ENCODE measurements around the gene DPF3.

The DPF3 gene

GRCh38 chr14:72699443-72699842 lies 194.5 kb downstream of the DPF3 start:
- H3K27me3 ChIP-seq (ENCODE audit: insufficient read depth, low read length), result no peaks in the 10 kb centered on the region
- H3K9me3 ChIP-seq (ENCODE audit: insufficient read depth, low read depth, low read length), result no peaks in the 10 kb centered on the region
- H3K9ac ChIP-seq (ENCODE audit: low read depth, low read length), result no peak overlapping the region
- no peak overlapping the region for H3K27ac ChIP-seq (ENCODE audit: low read length)
- H3K4me1 ChIP-seq (ENCODE audit: insufficient read depth, low read length), result peaks cover 3% of the 10 kb centered on the region; the same call in 1 of the 2 replicates
- H3K36me3 ChIP-seq (ENCODE audit: insufficient read depth, low read depth, low read length), result no peaks in the 10 kb centered on the region
- no peak overlapping the region for H3K4me3 ChIP-seq (ENCODE audit: low read length)

GRCh38 chr14:72692696-72693095 lies 201.2 kb downstream of the DPF3 start:
- H3K27me3 ChIP-seq (ENCODE audit: insufficient read depth, low read length), result no peaks in the 10 kb centered on the region
- H3K27ac ChIP-seq (ENCODE audit: low read length), result no peak overlapping the region
- H3K4me1 ChIP-seq (ENCODE audit: insufficient read depth, low read length), result no peaks in the 10 kb centered on the region; the same call in 1 of the 2 replicates
- no peak overlapping the region for H3K9ac ChIP-seq (ENCODE audit: low read depth, low read length)
- no peak overlapping the region for H3K4me3 ChIP-seq (ENCODE audit: low read length)
- no peaks in the 10 kb centered on the region for H3K9me3 ChIP-seq (ENCODE audit: insufficient read depth, low read depth, low read length)
- no peaks in the 10 kb centered on the region for H3K36me3 ChIP-seq (ENCODE audit: insufficient read depth, low read depth, low read length)

GRCh38 chr14:72690324-72690723 lies 203.6 kb downstream of the DPF3 start:
- H3K27me3 ChIP-seq (ENCODE audit: insufficient read depth, low read length), result no peaks in the 10 kb centered on the region
- H3K4me3 ChIP-seq (ENCODE audit: low read length), result no peak overlapping the region
- H3K36me3 ChIP-seq (ENCODE audit: insufficient read depth, low read depth, low read length), result no peaks in the 10 kb centered on the region
- no peaks in the 10 kb centered on the region for H3K9me3 ChIP-seq (ENCODE audit: insufficient read depth, low read depth, low read length)
- H3K27ac ChIP-seq (ENCODE audit: low read length), result no peak overlapping the region
- H3K9ac ChIP-seq (ENCODE audit: low read depth, low read length), result no peak overlapping the region
- H3K4me1 ChIP-seq (ENCODE audit: insufficient read depth, low read length), result no peaks in the 10 kb centered on the region; the same call in 1 of the 2 replicates

- H3K4me3 ChIP-seq (ENCODE audit: low read length), result no peak overlapping the region; the same call in 1 of the 2 replicates
- H3K9me3 ChIP-seq (ENCODE audit: insufficient read depth, low read depth, low read length), result no peaks in the 10 kb centered on the region
- H3K27me3 ChIP-seq (ENCODE audit: insufficient read depth, low read length), result no peaks in the 10 kb centered on the region
- H3K27ac ChIP-seq (ENCODE audit: low read length), result no peak overlapping the region
- no peaks in the 10 kb centered on the region; the same call in 1 of the 2 replicates for H3K4me1 ChIP-seq (ENCODE audit: insufficient read depth, low read length)
- no peak overlapping the region for H3K9ac ChIP-seq (ENCODE audit: low read depth, low read length)
- H3K36me3 ChIP-seq (ENCODE audit: insufficient read depth, low read depth, low read length), result no peaks in the 10 kb centered on the region
Measured at GRCh38 chr14:72688990-72689671, 204.8 kb downstream of the DPF3 start.

GRCh38 chr14:72686832-72687231 lies 207.1 kb downstream of the DPF3 start:
- H3K4me1 ChIP-seq (ENCODE audit: insufficient read depth, low read length), result no peaks in the 10 kb centered on the region; the same call in 1 of the 2 replicates
- no peaks in the 10 kb centered on the region for H3K27me3 ChIP-seq (ENCODE audit: insufficient read depth, low read length)
- H3K9me3 ChIP-seq (ENCODE audit: insufficient read depth, low read depth, low read length), result no peaks in the 10 kb centered on the region
- no peak overlapping the region for H3K4me3 ChIP-seq (ENCODE audit: low read length)
- no peak overlapping the region for H3K9ac ChIP-seq (ENCODE audit: low read depth, low read length)
- H3K36me3 ChIP-seq (ENCODE audit: insufficient read depth, low read depth, low read length), result no peaks in the 10 kb centered on the region
- no peak overlapping the region for H3K27ac ChIP-seq (ENCODE audit: low read length)

GRCh38 chr14:72686101-72686500 lies 207.8 kb downstream of the DPF3 start:
- Histone ChIP-seq H3K9me3 (ENCODE audit: insufficient read depth, low read depth, low read length) (no peaks in the 10 kb centered on the region), H3K4me1 (ENCODE audit: insufficient read depth, low read length) (no peaks in the 10 kb centered on the region; the same call in 1 of the 2 replicates), H3K36me3 (ENCODE audit: insufficient read depth, low read depth, low read length) (no peaks in the 10 kb centered on the region), H3K9ac (ENCODE audit: low read depth, low read length) (no peak overlapping the region), H3K4me3 (ENCODE audit: low read length) (no peak overlapping the region), H3K27ac (ENCODE audit: low read length) (no peak overlapping the region), H3K27me3 (ENCODE audit: insufficient read depth, low read length) (no peaks in the 10 kb centered on the region)

GRCh38 chr14:72685456-72685855 lies 208.4 kb downstream of the DPF3 start:
- no peaks in the 10 kb centered on the region for H3K27me3 ChIP-seq (ENCODE audit: insufficient read depth, low read length)
- no peak overlapping the region for H3K4me3 ChIP-seq (ENCODE audit: low read length)
- no peak overlapping the region for H3K9ac ChIP-seq (ENCODE audit: low read depth, low read length)
- no peaks in the 10 kb centered on the region for H3K9me3 ChIP-seq (ENCODE audit: insufficient read depth, low read depth, low read length)
- H3K36me3 ChIP-seq (ENCODE audit: insufficient read depth, low read depth, low read length), result no peaks in the 10 kb centered on the region
- no peak overlapping the region for H3K27ac ChIP-seq (ENCODE audit: low read length)
- H3K4me1 ChIP-seq (ENCODE audit: insufficient read depth, low read length), result no peaks in the 10 kb centered on the region; the same call in 1 of the 2 replicates

GRCh38 chr14:72683787-72684186 lies 210.1 kb downstream of the DPF3 start:
- Histone ChIP-seq H3K4me3 (ENCODE audit: low read length) (no peak overlapping the region), H3K9me3 (ENCODE audit: insufficient read depth, low read depth, low read length) (no peaks in the 10 kb centered on the region), H3K36me3 (ENCODE audit: insufficient read depth, low read depth, low read length) (no peaks in the 10 kb centered on the region), H3K4me1 (ENCODE audit: insufficient read depth, low read length) (no peaks in the 10 kb centered on the region; the same call in 1 of the 2 replicates), H3K27ac (ENCODE audit: low read length) (no peak overlapping the region), H3K27me3 (ENCODE audit: insufficient read depth, low read length) (no peaks in the 10 kb centered on the region; the same call in 1 of the 2 replicates), H3K9ac (ENCODE audit: low read depth, low read length) (no peak overlapping the region)

GRCh38 chr14:72682188-72682587 lies 211.7 kb downstream of the DPF3 start:
- no peaks in the 10 kb centered on the region; the same call in 1 of the 2 replicates for H3K27me3 ChIP-seq (ENCODE audit: insufficient read depth, low read length)
- H3K9ac ChIP-seq (ENCODE audit: low read depth, low read length), result no peak overlapping the region
- no peaks in the 10 kb centered on the region; the same call in 1 of the 2 replicates for H3K4me1 ChIP-seq (ENCODE audit: insufficient read depth, low read length)
- no peak overlapping the region for H3K4me3 ChIP-seq (ENCODE audit: low read length)
- H3K27ac ChIP-seq (ENCODE audit: low read length), result no peak overlapping the region
- no peaks in the 10 kb centered on the region for H3K36me3 ChIP-seq (ENCODE audit: insufficient read depth, low read depth, low read length)
- H3K9me3 ChIP-seq (ENCODE audit: insufficient read depth, low read depth, low read length), result no peaks in the 10 kb centered on the region

- Histone ChIP-seq H3K9ac (ENCODE audit: low read depth, low read length) (no peak overlapping the region), H3K36me3 (ENCODE audit: insufficient read depth, low read depth, low read length) (no peaks in the 10 kb centered on the region), H3K9me3 (ENCODE audit: insufficient read depth, low read depth, low read length) (no peaks in the 10 kb centered on the region), H3K4me1 (ENCODE audit: insufficient read depth, low read length) (no peaks in the 10 kb centered on the region; the same call in 1 of the 2 replicates), H3K27ac (ENCODE audit: low read length) (no peak overlapping the region), H3K4me3 (ENCODE audit: low read length) (no peak overlapping the region), H3K27me3 (ENCODE audit: insufficient read depth, low read length) (no peaks in the 10 kb centered on the region; the same call in 1 of the 2 replicates)
Measured at GRCh38 chr14:72680853-72681640, 212.9 kb downstream of the DPF3 start.

- H3K4me3 ChIP-seq (ENCODE audit: low read length), result no peak overlapping the region
- no peaks in the 10 kb centered on the region; the same call in 1 of the 2 replicates for H3K4me1 ChIP-seq (ENCODE audit: insufficient read depth, low read length)
- no peaks in the 10 kb centered on the region; the same call in 1 of the 2 replicates for H3K27me3 ChIP-seq (ENCODE audit: insufficient read depth, low read length)
- no peak overlapping the region for H3K9ac ChIP-seq (ENCODE audit: low read depth, low read length)
- H3K27ac ChIP-seq (ENCODE audit: low read length), result no peak overlapping the region
- no peaks in the 10 kb centered on the region for H3K9me3 ChIP-seq (ENCODE audit: insufficient read depth, low read depth, low read length)
- no peaks in the 10 kb centered on the region for H3K36me3 ChIP-seq (ENCODE audit: insufficient read depth, low read depth, low read length)
Measured at GRCh38 chr14:72679536-72680151, 214.3 kb downstream of the DPF3 start.

Data from iPS-20b (cell line).